GM19467 (cell line): ENCODE measurements around the gene UFSP2.
"Not testable (repeated sequence)": the region's sequence is repeated elsewhere in the genome, so short reads cannot be mapped to it uniquely, and the experiment has no call there.

ENCODE experiments used
- ATAC-seq: cut with Tn5 transposase; IDR thresholded peaks from one replicate; pipeline ENCODE4 v1.9.1; 2021; ENCODE audit warnings: mild to moderate bottlenecking, moderate library complexity; ENCODE audit not compliant: unreplicated experiment

Gene UFSP2

DNA sequence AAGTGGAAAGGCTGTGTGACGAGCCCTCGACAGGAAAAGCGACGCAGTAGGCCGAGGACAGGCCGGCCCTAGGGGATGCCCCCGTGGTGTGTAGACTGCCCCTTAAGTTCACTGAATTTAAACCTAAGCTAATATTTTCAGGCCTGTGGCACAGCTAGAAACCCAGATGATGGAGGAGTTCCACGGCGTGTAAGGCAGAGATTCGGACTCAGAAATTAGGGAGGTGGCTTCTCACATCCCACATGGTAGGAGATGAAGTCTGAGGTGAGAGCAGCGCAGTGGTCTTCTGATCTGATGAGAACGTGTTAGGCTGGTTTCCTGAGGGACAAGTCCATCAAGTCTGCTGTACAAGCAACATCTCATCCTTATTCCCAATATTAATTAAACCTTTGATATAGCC lies 37.8 kb downstream of the UFSP2 start:
- ATAC-seq: no peak

- ATAC-seq: no peak
Observed at GRCh38 chr4:185384930-185385331, 40.8 kb downstream of the UFSP2 start.

GRCh38 chr4:185384061-185384460 lies 41.7 kb downstream of the UFSP2 start:
- no peak for ATAC-seq

DNA sequence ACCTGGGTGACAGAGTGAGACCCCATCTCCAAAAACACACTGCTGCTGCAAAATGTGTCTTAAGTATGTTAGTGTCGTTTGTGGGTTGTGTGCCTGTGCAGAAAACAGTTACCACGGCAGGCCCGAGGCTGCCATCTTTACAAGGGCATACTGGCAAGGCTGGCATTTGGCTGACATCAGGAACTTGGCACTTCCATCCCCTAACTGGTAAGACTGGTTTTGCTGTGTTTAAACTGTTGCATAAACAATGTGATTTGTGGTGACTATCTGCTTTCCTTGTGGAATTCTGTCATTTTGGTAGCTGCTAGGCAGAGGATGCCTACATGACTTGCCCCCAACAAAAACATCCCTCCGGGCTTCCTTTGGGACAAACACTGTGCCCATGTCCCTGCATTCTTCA lies 42.3 kb downstream of the UFSP2 start:
- no peak for ATAC-seq

GRCh38 chr4:185382754-185383153 lies 43.0 kb downstream of the UFSP2 start:
- ATAC-seq: no peak

GRCh38 chr4:185381288-185382196 lies 44.2 kb downstream of the UFSP2 start:
- ATAC-seq: no peak

GRCh38 chr4:185380320-185380719 lies 45.4 kb downstream of the UFSP2 start:
- ATAC-seq: no peak

GRCh38 chr4:185379326-185380295 lies 46.2 kb downstream of the UFSP2 start:
- no peak for ATAC-seq

GRCh38 chr4:185378264-185378663 lies 47.5 kb downstream of the UFSP2 start:
- ATAC-seq: no peak

DNA sequence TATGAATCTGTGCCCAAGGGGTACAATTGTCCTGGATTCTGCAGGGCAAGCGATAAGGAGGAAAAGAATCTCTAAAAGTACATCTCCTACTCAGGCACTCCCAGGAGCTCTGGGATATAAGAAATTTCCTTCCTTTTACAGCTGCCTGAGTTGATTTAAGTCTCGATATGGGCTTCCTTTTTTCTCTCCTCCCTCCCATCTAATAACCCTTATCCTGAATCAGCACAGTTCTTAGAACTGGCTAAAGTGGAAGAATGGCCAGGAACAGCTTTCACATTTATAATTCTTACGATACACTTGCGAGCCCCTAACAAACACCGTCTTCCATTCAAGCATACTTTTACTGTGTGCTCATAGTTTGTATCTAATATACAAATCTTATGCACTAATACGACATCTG lies 51.2 kb downstream of the UFSP2 start:
- ATAC-seq: no peak

DNA sequence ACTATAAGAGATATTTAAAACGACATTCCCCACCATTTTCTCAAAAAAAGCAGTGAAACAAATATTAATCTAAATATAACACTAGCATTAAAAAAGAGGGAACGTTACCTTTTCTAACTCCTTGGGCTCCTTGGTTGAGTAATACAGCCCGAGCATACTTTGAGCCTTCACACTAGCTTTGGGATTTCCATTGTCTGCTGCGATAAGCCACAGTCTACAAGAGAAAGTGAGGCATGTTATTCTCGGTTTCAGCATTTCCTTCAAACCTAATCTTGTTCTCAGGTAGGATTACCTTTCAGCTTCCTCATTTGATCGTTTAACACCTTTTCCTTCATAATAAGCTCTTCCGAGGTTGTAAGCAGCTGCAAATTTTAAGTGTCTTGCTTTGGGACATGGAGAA lies 51.7 kb downstream of the UFSP2 start:
- ATAC-seq: no peak

GRCh38 chr4:185371702-185372101 lies 54.1 kb downstream of the UFSP2 start:
- ATAC-seq: no peak

DNA sequence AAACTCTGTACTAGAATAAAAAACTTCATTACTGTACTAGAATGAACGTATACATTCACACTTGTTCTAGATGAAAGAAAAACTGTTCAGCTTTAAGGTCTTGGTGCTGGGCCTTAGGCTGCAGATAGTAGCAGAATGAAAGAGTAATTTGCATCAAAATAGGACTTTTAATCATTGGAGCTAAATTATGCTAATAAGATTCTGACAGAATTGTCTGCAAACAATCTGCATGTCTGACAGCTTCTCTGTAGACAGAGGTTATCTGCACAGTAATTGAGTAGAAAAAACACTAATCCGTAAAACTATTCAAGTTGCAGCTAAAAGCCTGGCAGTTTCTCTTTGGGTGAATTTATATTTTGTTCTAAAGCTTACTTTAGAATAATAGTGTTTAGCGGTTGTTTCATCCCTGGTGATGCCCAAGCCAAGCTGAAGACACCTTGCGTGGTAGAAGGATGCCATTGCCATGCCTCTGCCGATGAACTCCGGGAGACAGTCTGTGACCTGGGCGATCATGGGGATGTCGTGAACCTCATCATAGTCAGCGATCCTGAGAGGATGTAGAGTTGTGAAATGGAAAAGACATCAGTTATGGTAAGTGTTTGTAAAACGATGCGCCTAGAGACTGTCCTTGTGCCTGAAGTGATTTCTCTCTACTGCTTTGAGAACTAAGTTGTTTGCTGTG lies 55.4 kb downstream of the UFSP2 start:
- ATAC-seq: no peak

- no peak for ATAC-seq
Observed at GRCh38 chr4:185369731-185370130, 56.0 kb downstream of the UFSP2 start.

DNA sequence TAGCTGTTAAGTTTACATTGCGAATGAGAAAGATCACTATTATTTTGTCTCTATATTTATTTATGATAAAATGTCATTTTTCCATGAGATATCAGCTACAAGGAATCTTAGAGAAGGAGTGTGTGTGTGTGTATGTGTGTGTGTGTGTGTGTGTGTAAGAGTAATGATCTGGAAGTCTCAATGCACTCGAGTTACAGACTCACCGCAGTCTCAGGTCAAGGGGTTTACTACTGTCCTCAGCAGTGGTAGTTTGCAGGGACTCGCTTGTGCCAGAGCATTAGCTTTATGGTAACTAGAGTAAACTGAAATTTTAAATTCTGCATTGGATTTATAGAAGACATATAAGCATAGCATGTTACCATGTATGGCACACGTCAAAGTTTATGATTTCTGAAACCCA lies 60.9 kb downstream of the UFSP2 start:
- ATAC-seq: no peak

GRCh38 chr4:185363251-185363650 lies 62.5 kb downstream of the UFSP2 start:
- no peak for ATAC-seq

DNA sequence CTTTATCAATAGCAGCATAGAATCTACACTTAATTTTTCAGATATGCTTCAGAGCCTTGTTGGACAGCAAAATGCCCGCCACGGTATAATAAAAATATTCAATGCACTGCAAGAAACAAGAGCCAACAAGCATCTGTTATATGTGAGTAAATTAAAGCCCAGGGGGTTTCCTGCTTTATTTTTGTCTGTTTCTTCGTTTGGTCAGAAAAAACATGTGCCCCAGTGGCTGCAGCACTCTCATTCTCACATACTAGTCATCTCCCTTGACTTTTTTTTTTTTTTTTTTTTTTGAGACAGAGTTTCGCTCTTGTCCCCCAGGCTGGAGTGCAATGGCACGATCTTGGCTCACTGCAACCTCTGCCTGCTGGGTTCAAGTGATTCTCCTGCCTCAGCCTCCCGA lies 63.2 kb downstream of the UFSP2 start:
- not testable (repeated sequence) for ATAC-seq

- no peak for ATAC-seq
Observed at GRCh38 chr4:185361872-185362271, 63.9 kb downstream of the UFSP2 start.

DNA sequence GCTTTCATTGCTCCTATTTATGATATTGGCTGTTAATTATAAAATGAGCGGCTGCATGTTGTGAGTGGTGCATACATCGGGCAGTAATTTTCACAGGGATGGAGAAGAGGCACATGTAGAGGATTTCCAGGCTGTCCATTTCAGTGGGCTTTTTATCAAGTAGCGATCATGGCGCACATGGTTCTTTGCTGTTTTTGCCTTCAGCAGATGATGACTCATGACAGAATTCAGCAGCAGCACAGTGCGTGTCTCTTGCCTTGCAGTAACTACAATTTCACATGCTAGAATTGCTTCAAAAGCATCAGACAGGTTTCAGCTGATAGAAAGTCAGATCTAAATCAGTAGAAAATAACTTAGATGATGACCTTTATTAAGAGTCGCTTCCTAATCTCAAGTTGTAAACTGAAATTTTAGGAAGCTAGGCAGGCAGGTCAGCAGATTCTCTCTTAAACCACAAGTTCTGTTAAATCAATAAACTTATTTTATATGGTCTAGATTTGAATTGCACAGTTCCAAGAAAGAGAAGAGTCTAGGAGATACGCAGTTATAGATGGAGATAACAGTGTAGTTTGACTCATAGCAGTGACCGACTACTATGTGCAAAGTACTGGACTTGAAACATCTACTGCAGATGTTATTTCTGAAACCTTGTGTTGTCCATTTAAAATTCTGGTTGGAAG lies 65.9 kb downstream of the UFSP2 start:
- ATAC-seq: no peak

GRCh38 chr4:185358959-185359358 lies 66.8 kb downstream of the UFSP2 start:
- ATAC-seq: no peak

GRCh38 chr4:185358514-185358913 lies 67.2 kb downstream of the UFSP2 start:
- no peak for ATAC-seq
